Mesendoderm (in vitro differentiated cells): ENCODE data around the gene NCMAP. TPM values are rescaled to one million over a fixed set of nuclear protein-coding genes. Genes with fewer than 3 reads are reported as not detected.
A peak's percentile ranks its signal among the peaks of the same experiment; 100 is the strongest.

Source experiments
- DNase-seq: peaks from one replicate; pipeline ENCODE4 v3.0.0; 2013
- H2AK5ac ChIP-seq: 2 replicates; pipeline ENCODE4 v1.6.1; 2013; ENCODE audit warnings: low read length, inconsistent platforms
- H2BK120ac ChIP-seq: 2 replicates; pipeline ENCODE4 v1.6.1; 2013; ENCODE audit warnings: low read depth, mild to moderate bottlenecking, low read length, moderate library complexity, mixed read lengths
- H2BK15ac ChIP-seq: replicated peaks from 2 replicates; pipeline ENCODE4 v1.6.1; 2013; ENCODE audit warnings: low read depth, mild to moderate bottlenecking, moderate library complexity
- H2BK5ac ChIP-seq: 2 replicates; pipeline ENCODE4 v1.6.1; 2013; ENCODE audit warnings: low read length, inconsistent platforms
- H3K18ac ChIP-seq: 2 replicates; pipeline ENCODE4 v1.6.1; 2013; ENCODE audit warnings: mild to moderate bottlenecking, low read length, mixed read lengths
- H3K23ac ChIP-seq: one replicate; pipeline ENCODE4 v1.6.1; 2013; ENCODE audit warnings: low read length
- H3K27ac ChIP-seq: 2 replicates; pipeline ENCODE4 v1.5.1; 2013; ENCODE audit warnings: low read depth, mild to moderate bottlenecking, inconsistent platforms, low read length, moderate library complexity
- H3K27me3 ChIP-seq: 2 replicates; pipeline ENCODE4 v1.6.1; 2013; ENCODE audit warnings: low read length, control low read depth, mild to moderate bottlenecking, inconsistent platforms; ENCODE audit not compliant: insufficient read depth, poor library complexity
- H3K36me3 ChIP-seq: 2 replicates; pipeline ENCODE4 v1.6.1; 2013; ENCODE audit warnings: low read length, inconsistent platforms; ENCODE audit not compliant: control insufficient read depth, insufficient read depth
- H3K4ac ChIP-seq: one replicate; pipeline ENCODE4 v1.6.1; 2013; ENCODE audit warnings: low read depth, mild to moderate bottlenecking, low read length, moderate library complexity
- H3K4me1 ChIP-seq: 2 replicates; pipeline ENCODE4 v1.6.1; 2013; ENCODE audit warnings: low read depth, low read length, inconsistent platforms; ENCODE audit not compliant: control insufficient read depth
- H3K4me2 ChIP-seq: 2 replicates; pipeline ENCODE4 v1.6.1; 2013; ENCODE audit warnings: low read length
- H3K4me3 ChIP-seq: 2 replicates; pipeline ENCODE4 v1.5.1; 2013; ENCODE audit warnings: mild to moderate bottlenecking, low read length
- H3K56ac ChIP-seq: one replicate; pipeline ENCODE4 v1.6.1; 2013; ENCODE audit warnings: low read length
- H3K79me1 ChIP-seq: 2 replicates; pipeline ENCODE4 v1.6.1; 2013; ENCODE audit warnings: low read length, inconsistent platforms
- H3K79me2 ChIP-seq: 2 replicates; pipeline ENCODE4 v1.6.1; 2013; ENCODE audit warnings: mild to moderate bottlenecking, low read length; ENCODE audit not compliant: control insufficient read depth, insufficient read depth
- H3K9ac ChIP-seq: 2 replicates; pipeline ENCODE4 v1.6.1; 2013; ENCODE audit warnings: low read length, inconsistent platforms
- H4K5ac ChIP-seq: one replicate; pipeline ENCODE4 v1.6.1; 2013; ENCODE audit warnings: low read length
- H4K8ac ChIP-seq: one replicate; pipeline ENCODE4 v1.6.1; 2013; ENCODE audit warnings: low read depth, mild to moderate bottlenecking, control low read depth, low read length, moderate library complexity
- WGBS: extraction: QIAGEN DNeasy Blood & Tissue Kit; methylation state at CpG from one replicate; pipeline ENCODE4 v1.1.7; 2013; ENCODE audit warnings: low lambda C conversion rate, missing lambda C conversion rate; ENCODE audit not compliant: insufficient coverage; ENCODE audit errors: extremely low coverage; 5-methylcytosine and 5-hydroxymethylcytosine counted together
- polyA plus RNA-seq, 2 experiments: library from polyadenylated mRNA; stranded (reverse); fragments of 200-250 nt; gene quantifications; one replicate each; pipeline ENCODE4 v1.2.3, GENCODE V29; 2013

Gene NCMAP
- polyA plus RNA-seq (2013, experiment 1 of 2) = 0.01 TPM
- polyA plus RNA-seq (2013, experiment 2 of 2) = 0.01 TPM

GRCh38 chr1:24555591-24556413, at the start of gene NCMAP:
Gene NCMAP, plus strand, starts transcription at chr1:24556087. Its CDS starts 39,344 bp downstream, at chr1:24595431.
- Histone ChIP-seq H4K5ac (no peak within 1 kb of the TSS), H3K4me2 (peak within 1 kb of the TSS; percentile 34), H3K27me3 (peaks cover 2% of the 10 kb centered on the region), H2BK15ac (no peak within 1 kb of the TSS), H2BK5ac (no peak within 1 kb of the TSS), H3K18ac (no peak within 1 kb of the TSS), H3K36me3 (no peaks in the 10 kb centered on the region), H2AK5ac (no peak within 1 kb of the TSS), H3K79me2 (no peaks in the 10 kb centered on the region), H3K56ac (peak within 1 kb of the TSS; percentile 31), H3K4ac (no peak within 1 kb of the TSS), H4K8ac (no peak within 1 kb of the TSS), H3K23ac (no peak within 1 kb of the TSS), H3K4me3 (no peak within 1 kb of the TSS), H3K4me1 (no peaks in the 10 kb centered on the region), H2BK120ac (no peak within 1 kb of the TSS), H3K79me1 (no peaks in the 10 kb centered on the region), H3K9ac (no peak within 1 kb of the TSS), H3K27ac (no peak within 1 kb of the TSS)
- peak; percentile 47 for DNase-seq
- no CpG with 5 or more reads among the region's 61 CpGs for WGBS

GRCh38 chr1:24506691-24507381, 49.1 kb upstream of the NCMAP start:
- H3K4ac ChIP-seq = peak overlapping the region; percentile 50
- peak; percentile 74 for DNase-seq
- H2AK5ac ChIP-seq = no peak overlapping the region
- peak overlapping the region; percentile 28 for H3K56ac ChIP-seq
- peaks cover 15% of the 10 kb centered on the region for H3K79me1 ChIP-seq
- H3K4me2 ChIP-seq = no peak overlapping the region
- H4K5ac ChIP-seq = no peak overlapping the region
- no peak overlapping the region for H2BK120ac ChIP-seq
- WGBS = no CpG with 5 or more reads among the region's 5 CpGs
- H3K79me2 ChIP-seq = peaks cover 2% of the 10 kb centered on the region
- peak overlapping the region; percentile 23 for H2BK15ac ChIP-seq
- no peak overlapping the region for H3K4me3 ChIP-seq
- no peak overlapping the region for H2BK5ac ChIP-seq
- H3K27me3 ChIP-seq = no peaks in the 10 kb centered on the region
- peaks cover 1% of the 10 kb centered on the region for H3K36me3 ChIP-seq
- H3K27ac ChIP-seq = no peak overlapping the region
- H3K18ac ChIP-seq = no peak overlapping the region
- H3K9ac ChIP-seq = no peak overlapping the region
- no peak overlapping the region for H4K8ac ChIP-seq
- H3K23ac ChIP-seq = no peak overlapping the region
- H3K4me1 ChIP-seq = peaks cover 11% of the 10 kb centered on the region

GRCh38 chr1:24507405-24507804, 48.5 kb upstream of the NCMAP start:
- H3K56ac ChIP-seq = peak overlapping the region; percentile 64
- peak overlapping the region; percentile 49 for H3K27ac ChIP-seq
- no peak overlapping the region for H3K4ac ChIP-seq
- H4K8ac ChIP-seq = no peak overlapping the region
- H3K18ac ChIP-seq = no peak overlapping the region
- H3K9ac ChIP-seq = no peak overlapping the region
- H3K4me1 ChIP-seq = peaks cover 9% of the 10 kb centered on the region
- no peak overlapping the region for H3K23ac ChIP-seq
- H2BK5ac ChIP-seq = peak overlapping the region; percentile 21
- H3K4me3 ChIP-seq = no peak overlapping the region
- H2BK120ac ChIP-seq = no peak overlapping the region
- peaks cover 1% of the 10 kb centered on the region for H3K36me3 ChIP-seq
- H3K79me2 ChIP-seq = peaks cover 2% of the 10 kb centered on the region
- no peak overlapping the region for H3K4me2 ChIP-seq
- peaks cover 16% of the 10 kb centered on the region for H3K79me1 ChIP-seq
- no peak overlapping the region for H2BK15ac ChIP-seq
- no peak overlapping the region for H4K5ac ChIP-seq
- no CpG with 5 or more reads among the region's 5 CpGs for WGBS
- no peak for DNase-seq
- H3K27me3 ChIP-seq = no peaks in the 10 kb centered on the region
- no peak overlapping the region for H2AK5ac ChIP-seq

- Histone ChIP-seq H3K4me2 (no peak overlapping the region), H3K79me1 (peaks cover 16% of the 10 kb centered on the region), H3K27me3 (no peaks in the 10 kb centered on the region), H3K4me1 (peaks cover 9% of the 10 kb centered on the region), H3K79me2 (peaks cover 4% of the 10 kb centered on the region), H3K9ac (no peak overlapping the region), H3K4ac (no peak overlapping the region), H4K5ac (no peak overlapping the region), H3K18ac (no peak overlapping the region), H2BK120ac (no peak overlapping the region), H2BK5ac (no peak overlapping the region), H3K4me3 (no peak overlapping the region), H3K23ac (no peak overlapping the region), H2AK5ac (no peak overlapping the region), H3K56ac (no peak overlapping the region), H4K8ac (no peak overlapping the region), H3K36me3 (peaks cover 1% of the 10 kb centered on the region), H2BK15ac (no peak overlapping the region), H3K27ac (peak overlapping the region; percentile 2)
- no peak for DNase-seq
- no CpG with 5 or more reads among the region's 5 CpGs for WGBS
Measured at GRCh38 chr1:24508911-24509310, 47.0 kb upstream of the NCMAP start.

GRCh38 chr1:24513706-24514105, 42.2 kb upstream of the NCMAP start:
- H3K36me3 ChIP-seq = peaks cover 1% of the 10 kb centered on the region
- no CpG with 5 or more reads among the region's 2 CpGs for WGBS

More at GRCh38 chr1:24513706-24514105, 42.2 kb upstream of the NCMAP start:
- no peak overlapping the region for H3K56ac ChIP-seq
- no peak overlapping the region for H2BK5ac ChIP-seq
- H3K27ac ChIP-seq = no peak overlapping the region
- no peaks in the 10 kb centered on the region for H3K27me3 ChIP-seq
- peaks cover 4% of the 10 kb centered on the region for H3K79me2 ChIP-seq
- H4K8ac ChIP-seq = no peak overlapping the region
- H3K4me2 ChIP-seq = no peak overlapping the region
- H2AK5ac ChIP-seq = no peak overlapping the region
- H3K4ac ChIP-seq = no peak overlapping the region
- H3K4me1 ChIP-seq = no peaks in the 10 kb centered on the region
- H2BK15ac ChIP-seq = no peak overlapping the region
- no peak overlapping the region for H3K9ac ChIP-seq
- H2BK120ac ChIP-seq = no peak overlapping the region
- H3K23ac ChIP-seq = no peak overlapping the region
- DNase-seq = no peak
- no peak overlapping the region for H3K4me3 ChIP-seq
- no peak overlapping the region for H4K5ac ChIP-seq
- peaks cover 13% of the 10 kb centered on the region for H3K79me1 ChIP-seq
- no peak overlapping the region for H3K18ac ChIP-seq
